Fibroblast of mammary gland (primary cell): Measurements from ENCODE around the gene ENC1.

ENCODE experiments used
- DNase-seq: peaks from one replicate; pipeline ENCODE4 v3.0.0-alpha.2; 2010; ENCODE audit warnings: low read depth
- H3K4me3 ChIP-seq: 2 replicates; pipeline ENCODE4 v1.5.1; 2011; ENCODE audit warnings: low read depth, mild to moderate bottlenecking, low read length, moderate library complexity; ENCODE audit not compliant: control insufficient read depth
- CTCF ChIP-seq: conservative IDR thresholded peaks from 2 replicates; pipeline ENCODE4 v1.5.1; 2011; ENCODE audit warnings: low read depth, low read length, inconsistent platforms; ENCODE audit not compliant: control insufficient read depth, insufficient read depth

ENC1 gene

GRCh38 chr5:74619308-74619707 is 21.2 kb downstream of the ENC1 start:
- DNase-seq = no peak
- TF ChIP-seq CTCF = no peak
- no peak overlapping the region for H3K4me3 ChIP-seq

GRCh38 chr5:74618106-74618505 is 22.4 kb downstream of the ENC1 start:
- TF ChIP-seq CTCF = no peak
- no peak for DNase-seq

GRCh38 chr5:74617202-74617601 is 23.3 kb downstream of the ENC1 start:
- no peak for TF ChIP-seq CTCF
- DNase-seq = no peak
- H3K4me3 ChIP-seq = no peak overlapping the region

More at GRCh38 chr5:74618106-74618505, 22.4 kb downstream of the ENC1 start:
- no peak overlapping the region for H3K4me3 ChIP-seq

- DNase-seq = no peak
- H3K4me3 ChIP-seq = no peak overlapping the region
- TF ChIP-seq CTCF = no peak
These were observed 24.0 kb downstream of the ENC1 start for GRCh38 chr5:74616236-74617146.

GRCh38 chr5:74613283-74613682 is 27.2 kb downstream of the ENC1 start:
- no peak for DNase-seq
- H3K4me3 ChIP-seq = no peak overlapping the region
- TF ChIP-seq CTCF = no peak

GRCh38 chr5:74612045-74612444 is 28.5 kb downstream of the ENC1 start:
- no peak for TF ChIP-seq CTCF
- no peak overlapping the region for H3K4me3 ChIP-seq

More at GRCh38 chr5:74612045-74612444, 28.5 kb downstream of the ENC1 start:
- no peak for DNase-seq
